K562 (cell line): ENCODE measurements around the gene ITGAL. TPM values are rescaled to one million over a fixed set of nuclear protein-coding genes. Genes with fewer than 3 reads are reported as not detected.

ENCODE experiments used
- DPF2 ChIP-seq: fragments of 450-650 bp; IDR thresholded peaks from 2 replicates; pipeline ENCODE4 v1.6.1; 2016
- EHMT2 ChIP-seq: fragments of 450-650 bp; IDR thresholded peaks from 2 replicates; pipeline ENCODE4 v1.6.1; 2018; ENCODE audit warnings: antibody characterized with exemption
- HOXB6 ChIP-seq: fragments of 250-450 bp; sonication (Bioruptor Pico); IDR thresholded peaks from 2 replicates; pipeline ENCODE4 v1.5.1; 2022; ENCODE audit warnings: mild to moderate bottlenecking, borderline replicate concordance
- KDM2B ChIP-seq: fragments of 250-450 bp; sonication (Bioruptor Pico); IDR thresholded peaks from 2 replicates; pipeline ENCODE4 v1.8.0; 2021; ENCODE audit warnings: mild to moderate bottlenecking, moderate library complexity
- MED1 ChIP-seq: sonication (generic); formaldehyde crosslinking; IDR thresholded peaks from 2 replicates; pipeline ENCODE4 v1.8.1; 2023; ENCODE audit warnings: missing genetic modification reagents, borderline replicate concordance
- MEIS2 ChIP-seq: fragments of 450-650 bp; IDR thresholded peaks from 2 replicates; pipeline ENCODE4 v1.6.1; 2014; ENCODE audit warnings: mild to moderate bottlenecking; ENCODE audit not compliant: partially characterized antibody
- MTA2 ChIP-seq: fragments of 450-650 bp; IDR thresholded peaks from 2 replicates; pipeline ENCODE4 v1.6.1; 2016; ENCODE audit warnings: low read depth
- MXI1 ChIP-seq: IDR thresholded peaks from 2 replicates; pipeline ENCODE4 v1.6.1; 2011; ENCODE audit warnings: low read depth, mild to moderate bottlenecking, improper control_type of control experiment, low read length
- NELFE ChIP-seq: IDR thresholded peaks from 2 replicates; pipeline ENCODE4 v1.6.1; 2011; ENCODE audit warnings: mild to moderate bottlenecking; ENCODE audit not compliant: insufficient read depth, insufficient read length
- PHB ChIP-seq: fragments of 250-450 bp; sonication (Bioruptor Pico); IDR thresholded peaks from 2 replicates; pipeline ENCODE4 v1.5.0; 2021
- PHF21A ChIP-seq: fragments of 450-650 bp; IDR thresholded peaks from 2 replicates; pipeline ENCODE4 v1.6.1; 2017; ENCODE audit warnings: low read depth, borderline replicate concordance
- POLR2AphosphoS2 ChIP-seq: IDR thresholded peaks from 2 replicates; pipeline ENCODE4 v1.6.1; 2012; ENCODE audit warnings: low read length, improper control_type of control experiment
- SETDB1 ChIP-seq: IDR thresholded peaks from one replicate; pipeline ENCODE4 v1.6.1; 2012; ENCODE audit warnings: low read length, control low read depth, inconsistent platforms
- SMAD1 ChIP-seq: fragments of 150-350 bp; IDR thresholded peaks from 2 replicates; pipeline ENCODE4 v1.6.1; 2014; ENCODE audit warnings: low read length, low read depth; ENCODE audit not compliant: partially characterized antibody
- SMAD2 ChIP-seq: fragments of 150-350 bp; IDR thresholded peaks from 2 replicates; pipeline ENCODE4 v1.6.1; 2014; ENCODE audit warnings: low read depth, mild to moderate bottlenecking, low read length
- SOX6 ChIP-seq: fragments of 450-650 bp; IDR thresholded peaks from 2 replicates; pipeline ENCODE4 v1.6.1; 2014; ENCODE audit warnings: mild to moderate bottlenecking
- SRSF7 ChIP-seq: fragments of 200-400 bp; formaldehyde crosslinking; optimal IDR thresholded peaks from 2 replicates; pipeline ENCODE3; 2017; ENCODE audit warnings: mild to moderate bottlenecking, low read depth, low read length
- ZBED1 ChIP-seq: IDR thresholded peaks from 2 replicates; pipeline ENCODE4 v1.6.1; 2014
- ZNF184 ChIP-seq: sonication (generic); formaldehyde crosslinking; IDR thresholded peaks from 2 replicates; pipeline ENCODE4 v1.5.0; 2020; ENCODE audit warnings: missing genetic modification reagents
- ZNF197 ChIP-seq: fragments of 200-800 bp; sonication (Bioruptor generic); IDR thresholded peaks from 2 replicates; pipeline ENCODE4 v1.6.1; 2016; ENCODE audit warnings: low read depth, missing genetic modification characterization, missing compliant biosample characterization
- ZNF324 ChIP-seq: fragments of 250-450 bp; sonication (Bioruptor Pico); IDR thresholded peaks from 2 replicates; pipeline ENCODE4 v1.4.0; 2020; ENCODE audit warnings: mild to moderate bottlenecking
- ZNF384 ChIP-seq: IDR thresholded peaks from 2 replicates; pipeline ENCODE4 v1.6.1; 2012; ENCODE audit warnings: low read depth, low read length, improper control_type of control experiment
- polyA plus RNA-seq, 8 experiments: library from polyadenylated mRNA; depleted of rRNA in 4 of 8; stranded (reverse) in 5 of 8; unstranded in 3 of 8; fragments of >200 nt; fragmentation: Nextera tagmentation in 2 of 8; fragmentation: Illumina TruSeq in 1 of 8; extraction: Ambion mirVana in 2 of 8; extraction: Trizol in 1 of 8; gene quantifications; 2 replicates each; pipeline versions ENCODE4 v1.2.1 to v1.2.3, GENCODE V29; 2011 to 2014; ENCODE audit warnings: inconsistent platforms in 1 of 8, missing spikeins in 1 of 8
- total RNA-seq, 7 experiments: library from RNA; depleted of rRNA in 6 of 7; stranded (reverse); fragments of >200 nt in 6 of 7; fragmentation: Illumina TruSeq in 2 of 7; extraction: Trizol in 2 of 7; gene quantifications; 2 replicates each; pipeline versions ENCODE4 v1.2.1 to v1.2.3, GENCODE V29; 2011 to 2021; ENCODE audit warnings: low replicate concordance in 1 of 7
- TF ChIP-seq, protein P1 (sequence below): fragments of 450-650 bp; formaldehyde crosslinking; conservative IDR thresholded peaks from 2 replicates; pipeline ENCODE4 v1.4.0; 2022; ENCODE audit warnings: mild to moderate bottlenecking, missing genetic modification characterization
- TF ChIP-seq, protein P2 (sequence below): sonication (generic); formaldehyde crosslinking; IDR thresholded peaks from 2 replicates; pipeline ENCODE4 v1.8.1; 2023; ENCODE audit warnings: mild to moderate bottlenecking, missing genetic modification reagents
- TF ChIP-seq, protein P3 (sequence below): fragments of 450-650 bp; IDR thresholded peaks from 2 replicates; pipeline ENCODE4 v1.6.1; 2018; ENCODE audit warnings: mild to moderate bottlenecking, low read depth; ENCODE audit not compliant: partially characterized antibody
- TF ChIP-seq, protein P4 (sequence below): sonication (generic); formaldehyde crosslinking; IDR thresholded peaks from 2 replicates; pipeline ENCODE4 v1.9.0; 2022; ENCODE audit warnings: mild to moderate bottlenecking, missing genetic modification reagents

ITGAL gene
- total and polyA plus RNA-seq, 9 of the 15 experiments (the other 6 are each of a cell fraction or from before 2014, with no cell fraction given) = 0.01 to 0.53 TPM; not detected in 7

DNA sequence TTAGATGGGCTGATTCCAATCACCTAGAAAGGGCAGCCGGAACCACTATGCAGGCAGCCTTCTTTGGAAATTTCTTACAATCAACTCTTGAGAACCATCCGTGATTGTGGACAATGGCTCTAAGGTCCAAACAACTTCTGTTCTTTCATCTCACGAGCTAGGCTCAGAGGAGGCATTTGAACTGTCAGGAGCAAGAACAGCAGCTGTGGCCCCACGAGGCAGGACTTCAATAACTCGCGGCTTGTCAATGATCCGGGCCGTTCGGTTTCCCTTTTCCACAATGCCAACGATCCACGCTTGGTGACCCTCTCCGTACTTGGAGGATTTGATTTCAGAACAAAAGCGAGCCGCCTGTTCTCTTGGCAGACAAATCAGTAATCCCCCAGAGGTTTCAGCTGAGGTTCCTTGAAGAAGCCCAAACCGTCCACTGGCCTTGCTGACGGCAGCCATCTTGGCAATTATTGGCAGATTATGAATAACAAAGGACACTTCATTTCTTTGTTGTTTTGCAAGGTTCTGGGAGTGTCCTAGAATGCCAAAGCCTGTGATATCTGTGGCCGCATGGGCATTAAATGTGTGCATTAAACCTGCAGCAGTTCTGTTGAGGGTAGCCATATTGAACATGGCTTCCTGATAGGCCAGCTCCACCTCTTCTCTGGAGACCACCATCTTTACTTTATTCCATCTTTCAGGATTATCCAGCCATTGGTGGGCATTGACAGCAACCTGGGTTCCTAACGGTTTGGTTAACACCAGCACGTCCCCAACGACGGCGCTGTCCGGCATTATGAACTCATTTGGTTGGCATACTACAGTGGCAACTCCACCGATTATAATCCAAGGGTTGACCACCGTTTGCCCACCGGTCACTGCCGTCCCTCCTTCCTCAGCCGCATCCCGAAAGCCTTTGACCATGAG lies 28.1 kb upstream of the ITGAL start (continued):
- TF ChIP-seq KDM2B = no peak
- TF ChIP-seq SMAD2 = no peak
- no peak for TF ChIP-seq POLR2AphosphoS2
- TF ChIP-seq, protein P1, sequence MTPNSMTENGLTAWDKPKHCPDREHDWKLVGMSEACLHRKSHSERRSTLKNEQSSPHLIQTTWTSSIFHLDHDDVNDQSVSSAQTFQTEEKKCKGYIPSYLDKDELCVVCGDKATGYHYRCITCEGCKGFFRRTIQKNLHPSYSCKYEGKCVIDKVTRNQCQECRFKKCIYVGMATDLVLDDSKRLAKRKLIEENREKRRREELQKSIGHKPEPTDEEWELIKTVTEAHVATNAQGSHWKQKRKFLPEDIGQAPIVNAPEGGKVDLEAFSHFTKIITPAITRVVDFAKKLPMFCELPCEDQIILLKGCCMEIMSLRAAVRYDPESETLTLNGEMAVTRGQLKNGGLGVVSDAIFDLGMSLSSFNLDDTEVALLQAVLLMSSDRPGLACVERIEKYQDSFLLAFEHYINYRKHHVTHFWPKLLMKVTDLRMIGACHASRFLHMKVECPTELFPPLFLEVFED = no peak
- TF ChIP-seq, protein P2, sequence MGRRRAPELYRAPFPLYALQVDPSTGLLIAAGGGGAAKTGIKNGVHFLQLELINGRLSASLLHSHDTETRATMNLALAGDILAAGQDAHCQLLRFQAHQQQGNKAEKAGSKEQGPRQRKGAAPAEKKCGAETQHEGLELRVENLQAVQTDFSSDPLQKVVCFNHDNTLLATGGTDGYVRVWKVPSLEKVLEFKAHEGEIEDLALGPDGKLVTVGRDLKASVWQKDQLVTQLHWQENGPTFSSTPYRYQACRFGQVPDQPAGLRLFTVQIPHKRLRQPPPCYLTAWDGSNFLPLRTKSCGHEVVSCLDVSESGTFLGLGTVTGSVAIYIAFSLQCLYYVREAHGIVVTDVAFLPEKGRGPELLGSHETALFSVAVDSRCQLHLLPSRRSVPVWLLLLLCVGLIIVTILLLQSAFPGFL (CRISPR knock-in tag) = peak; percentile 69
- no peak for TF ChIP-seq HOXB6 (CRISPR knock-in tag)
- TF ChIP-seq ZNF324 (CRISPR knock-in tag) = no peak
- no peak for TF ChIP-seq ZNF184 (CRISPR knock-in tag)
- TF ChIP-seq, protein P3, sequence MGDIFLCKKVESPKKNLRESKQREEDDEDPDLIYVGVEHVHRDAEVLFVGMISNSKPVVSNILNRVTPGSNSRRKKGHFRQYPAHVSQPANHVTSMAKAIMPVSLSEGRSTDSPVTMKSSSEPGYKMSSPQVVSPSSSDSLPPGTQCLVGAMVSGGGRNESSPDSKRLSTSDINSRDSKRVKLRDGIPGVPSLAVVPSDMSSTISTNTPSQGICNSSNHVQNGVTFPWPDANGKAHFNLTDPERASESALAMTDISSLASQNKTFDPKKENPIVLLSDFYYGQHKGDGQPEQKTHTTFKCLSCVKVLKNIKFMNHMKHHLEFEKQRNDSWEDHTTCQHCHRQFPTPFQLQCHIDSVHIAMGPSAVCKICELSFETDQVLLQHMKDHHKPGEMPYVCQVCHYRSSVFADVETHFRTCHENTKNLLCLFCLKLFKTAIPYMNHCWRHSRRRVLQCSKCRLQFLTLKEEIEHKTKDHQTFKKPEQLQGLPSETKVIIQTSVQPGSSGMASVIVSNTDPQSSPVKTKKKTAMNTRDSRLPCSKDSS = no peak
- no peak for TF ChIP-seq PHF21A
- no peak for TF ChIP-seq MED1
- no peak for TF ChIP-seq SMAD1
- no peak for TF ChIP-seq MEIS2
- TF ChIP-seq NELFE = no peak
- no peak for TF ChIP-seq MXI1
- TF ChIP-seq DPF2 = no peak
- no peak for TF ChIP-seq PHB (CRISPR knock-in tag)
- TF ChIP-seq, protein P4, sequence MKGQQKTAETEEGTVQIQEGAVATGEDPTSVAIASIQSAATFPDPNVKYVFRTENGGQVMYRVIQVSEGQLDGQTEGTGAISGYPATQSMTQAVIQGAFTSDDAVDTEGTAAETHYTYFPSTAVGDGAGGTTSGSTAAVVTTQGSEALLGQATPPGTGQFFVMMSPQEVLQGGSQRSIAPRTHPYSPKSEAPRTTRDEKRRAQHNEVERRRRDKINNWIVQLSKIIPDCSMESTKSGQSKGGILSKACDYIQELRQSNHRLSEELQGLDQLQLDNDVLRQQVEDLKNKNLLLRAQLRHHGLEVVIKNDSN = 0 out of 2 replicates have a peak, but pooled peaks have one; percentile 36
- TF ChIP-seq MTA2 = no peak
- TF ChIP-seq ZNF197 (CRISPR knock-in tag) = 0 out of 2 replicates have a peak, but pooled peaks have one; percentile 34
- peak; percentile 40; the same call in 1 of the 2 replicates for TF ChIP-seq EHMT2
- TF ChIP-seq SOX6 = 0 out of 2 replicates have a peak, but pooled peaks have one; percentile 18
- TF ChIP-seq ZBED1 = no peak
- TF ChIP-seq ZNF384 = no peak
- no peak for TF ChIP-seq SETDB1
- TF ChIP-seq SRSF7 = no peak
